Middle frontal gyrus (tissue), 1 donor: ENCODE data around the gene KDM1B.

Experiments
- DNase-seq: peaks from one replicate; pipeline ENCODE4 v3.0.0-alpha.2; 2015; ENCODE audit warnings: low spot score; ENCODE audit errors: extremely low spot score

The KDM1B gene, protein sequence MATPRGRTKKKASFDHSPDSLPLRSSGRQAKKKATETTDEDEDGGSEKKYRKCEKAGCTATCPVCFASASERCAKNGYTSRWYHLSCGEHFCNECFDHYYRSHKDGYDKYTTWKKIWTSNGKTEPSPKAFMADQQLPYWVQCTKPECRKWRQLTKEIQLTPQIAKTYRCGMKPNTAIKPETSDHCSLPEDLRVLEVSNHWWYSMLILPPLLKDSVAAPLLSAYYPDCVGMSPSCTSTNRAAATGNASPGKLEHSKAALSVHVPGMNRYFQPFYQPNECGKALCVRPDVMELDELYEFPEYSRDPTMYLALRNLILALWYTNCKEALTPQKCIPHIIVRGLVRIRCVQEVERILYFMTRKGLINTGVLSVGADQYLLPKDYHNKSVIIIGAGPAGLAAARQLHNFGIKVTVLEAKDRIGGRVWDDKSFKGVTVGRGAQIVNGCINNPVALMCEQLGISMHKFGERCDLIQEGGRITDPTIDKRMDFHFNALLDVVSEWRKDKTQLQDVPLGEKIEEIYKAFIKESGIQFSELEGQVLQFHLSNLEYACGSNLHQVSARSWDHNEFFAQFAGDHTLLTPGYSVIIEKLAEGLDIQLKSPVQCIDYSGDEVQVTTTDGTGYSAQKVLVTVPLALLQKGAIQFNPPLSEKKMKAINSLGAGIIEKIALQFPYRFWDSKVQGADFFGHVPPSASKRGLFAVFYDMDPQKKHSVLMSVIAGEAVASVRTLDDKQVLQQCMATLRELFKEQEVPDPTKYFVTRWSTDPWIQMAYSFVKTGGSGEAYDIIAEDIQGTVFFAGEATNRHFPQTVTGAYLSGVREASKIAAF

DNA sequence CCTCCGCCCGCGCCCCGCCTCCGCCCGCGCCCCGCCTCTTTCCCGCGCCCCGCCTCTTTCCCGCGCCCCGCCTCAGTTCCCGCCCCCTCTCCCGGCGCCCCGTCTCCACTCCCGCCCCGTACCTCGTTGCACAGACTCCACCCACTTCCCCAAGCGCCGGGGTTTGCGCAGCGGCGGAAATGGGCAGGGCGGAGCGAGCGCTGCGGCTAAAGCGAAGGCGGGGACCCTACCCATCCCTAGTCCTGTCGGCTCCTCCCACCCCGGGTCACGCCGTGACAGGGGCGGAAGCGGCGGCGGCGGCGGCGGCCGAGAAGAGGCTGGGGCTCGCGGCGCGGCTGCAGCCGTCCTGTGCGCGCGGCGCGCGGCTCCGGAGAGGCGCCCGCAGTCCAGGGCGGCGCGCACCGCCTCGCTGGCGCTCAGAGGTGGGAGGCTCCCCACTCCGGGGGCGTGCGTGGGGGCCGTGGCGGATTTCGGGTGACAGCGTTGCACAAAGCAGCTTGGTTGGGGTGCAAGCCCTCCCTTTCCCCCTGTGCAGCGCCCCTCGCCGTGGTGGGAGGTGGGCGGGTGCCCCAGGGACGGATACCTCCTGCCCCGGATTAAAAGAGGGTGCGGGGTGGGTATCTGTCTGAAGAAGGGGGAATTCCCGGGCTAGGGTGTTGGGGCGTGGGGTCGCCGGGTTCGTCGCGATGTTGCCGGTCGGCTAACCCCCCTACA lies at the start of gene KDM1B:
KDM1B (plus strand) TSS at position 273 of the 714 bp plus-strand sequence. CDS start 4,474 bp downstream, outside the sequence.
- DNase-seq: peak; percentile 97

DNA sequence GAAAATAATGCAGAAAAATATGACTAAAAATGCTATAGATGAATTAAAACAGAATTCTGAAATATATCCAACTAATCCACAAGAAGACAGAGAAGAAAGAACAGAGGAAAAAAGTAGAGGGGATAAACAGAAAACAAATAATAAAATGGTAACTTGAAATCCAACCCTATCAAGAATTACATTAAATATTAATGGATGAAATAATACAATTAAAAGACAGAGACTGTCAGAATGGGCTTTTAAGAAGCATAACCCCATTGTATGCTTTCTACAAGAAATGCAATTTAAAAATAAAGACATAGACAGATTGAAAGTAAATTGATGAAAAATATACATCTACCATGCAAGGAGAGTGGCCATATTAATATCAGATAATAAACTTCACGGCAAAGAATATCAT lies 48.2 kb upstream of the KDM1B start:
- no peak for DNase-seq

DNA sequence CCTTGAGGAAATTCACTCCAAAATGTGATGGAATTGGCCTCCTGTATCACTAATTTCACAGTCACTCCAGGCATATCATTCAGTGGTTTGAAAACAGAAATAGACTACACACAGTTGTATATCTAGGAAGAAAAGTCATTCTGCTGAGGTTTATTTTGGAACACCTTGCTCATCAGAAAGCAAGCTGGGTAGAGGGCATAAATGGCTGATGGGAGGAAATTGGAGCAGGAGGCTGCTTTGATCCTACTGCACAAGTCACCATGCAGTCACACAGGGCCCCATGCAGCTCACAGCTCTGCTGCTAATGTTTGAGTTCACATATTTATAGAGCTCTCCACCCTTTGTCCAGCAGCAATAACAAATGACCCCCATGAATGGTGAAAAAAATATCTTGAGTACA lies 45.1 kb upstream of the KDM1B start:
- DNase-seq: no peak

DNA sequence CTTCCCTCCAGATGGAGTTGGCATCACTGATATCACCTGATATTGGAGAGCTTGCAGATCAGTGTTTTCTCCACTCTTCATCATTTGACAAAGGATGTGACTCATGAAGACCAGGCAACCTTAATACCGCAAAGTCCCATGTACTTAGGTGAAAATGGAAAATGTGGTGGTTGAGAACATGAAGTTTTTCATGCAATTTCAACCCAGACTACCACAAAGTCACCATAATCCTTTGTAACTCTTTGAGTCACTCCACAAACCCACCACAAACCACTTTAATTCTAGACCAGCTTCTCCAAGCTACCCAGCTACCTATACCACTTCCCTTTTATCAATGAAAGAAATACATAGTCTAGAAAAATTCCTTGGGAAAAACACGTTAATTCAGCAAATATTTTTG lies 39.9 kb upstream of the KDM1B start:
- DNase-seq: no peak

DNA sequence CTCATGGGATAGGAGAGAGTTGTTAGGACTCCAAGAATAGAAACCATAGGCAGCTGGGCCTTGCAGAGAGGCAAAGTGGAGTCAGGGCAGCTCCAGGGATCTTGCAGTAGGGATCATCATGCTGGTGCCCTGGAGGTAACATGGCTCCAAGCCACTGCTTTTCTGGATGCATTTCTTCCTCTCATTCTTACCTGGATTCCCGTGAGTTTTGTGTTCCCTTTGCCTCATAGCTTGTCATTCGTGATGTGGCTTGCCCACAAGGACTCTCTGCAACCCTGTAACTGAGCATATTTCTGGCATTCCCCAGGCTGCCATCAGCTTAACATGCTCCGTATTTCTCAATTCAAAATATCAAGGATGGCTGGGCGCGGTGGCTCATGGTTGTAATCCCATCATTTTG lies 38.1 kb upstream of the KDM1B start:
- no peak for DNase-seq

DNA sequence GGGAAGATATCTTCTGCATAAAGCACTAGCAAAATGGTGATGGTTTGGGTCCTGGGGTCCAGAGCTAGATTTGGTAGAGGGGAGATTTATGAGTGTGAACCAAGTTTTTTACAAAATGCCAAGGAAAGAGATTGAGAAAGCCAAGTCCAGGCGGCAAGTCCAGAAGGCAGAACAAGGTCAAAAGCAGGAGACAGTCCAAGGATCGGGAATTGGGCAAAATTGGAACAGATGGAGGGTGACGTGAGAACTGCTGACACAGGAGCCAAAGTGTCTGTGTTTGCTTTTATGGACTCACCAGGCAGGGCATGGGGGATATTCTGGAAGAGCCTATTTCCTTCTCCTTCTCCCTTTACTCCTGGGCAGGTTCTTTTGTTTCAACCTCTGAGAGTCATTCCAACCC lies 36.9 kb upstream of the KDM1B start:
- no peak for DNase-seq

DNA sequence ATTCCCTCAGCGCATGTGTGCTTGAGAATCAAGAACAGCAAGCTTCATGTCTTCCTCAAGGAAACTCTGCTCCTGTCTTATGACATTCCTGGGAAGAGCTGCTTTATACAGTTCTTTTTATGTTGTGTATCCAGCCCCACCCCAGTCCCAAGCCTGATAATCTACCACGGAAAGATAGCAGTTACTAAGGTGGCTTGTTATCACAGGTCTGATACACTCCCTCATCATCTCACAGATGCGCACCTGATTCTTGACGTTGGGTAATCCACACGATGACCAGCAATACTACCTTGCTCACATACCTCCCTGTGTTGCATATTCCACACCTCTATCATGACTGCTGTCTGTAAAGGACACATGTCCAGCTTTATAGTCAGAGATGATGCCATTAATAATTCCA lies 36.0 kb upstream of the KDM1B start:
- no peak for DNase-seq

DNA sequence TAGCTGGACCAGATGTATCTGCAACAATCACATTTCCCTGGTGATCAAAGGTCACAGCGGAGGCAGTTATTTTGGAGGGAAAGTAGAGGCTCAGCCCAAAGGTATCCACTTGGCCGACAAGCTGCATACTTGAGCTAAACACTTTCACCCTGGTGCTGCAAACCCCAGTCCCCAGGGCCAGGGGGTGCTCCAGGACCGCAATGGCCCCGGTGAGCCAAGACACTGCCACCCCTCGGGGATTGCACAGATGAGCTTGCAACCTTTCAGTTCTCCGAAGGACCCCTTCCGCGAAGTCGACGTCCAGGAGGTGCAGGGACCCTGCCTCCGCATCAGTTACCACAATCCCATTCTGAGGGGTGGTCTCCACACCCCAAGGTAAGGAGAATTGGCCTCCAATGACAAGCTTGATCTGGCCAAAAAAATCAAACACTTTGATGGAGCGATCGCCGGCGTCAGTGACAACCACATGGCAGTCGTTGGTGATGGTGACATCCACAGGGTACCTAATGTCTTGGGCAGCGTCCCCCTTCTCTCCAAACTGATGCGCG lies 33.6 kb upstream of the KDM1B start:
- DNase-seq: no peak

DNA sequence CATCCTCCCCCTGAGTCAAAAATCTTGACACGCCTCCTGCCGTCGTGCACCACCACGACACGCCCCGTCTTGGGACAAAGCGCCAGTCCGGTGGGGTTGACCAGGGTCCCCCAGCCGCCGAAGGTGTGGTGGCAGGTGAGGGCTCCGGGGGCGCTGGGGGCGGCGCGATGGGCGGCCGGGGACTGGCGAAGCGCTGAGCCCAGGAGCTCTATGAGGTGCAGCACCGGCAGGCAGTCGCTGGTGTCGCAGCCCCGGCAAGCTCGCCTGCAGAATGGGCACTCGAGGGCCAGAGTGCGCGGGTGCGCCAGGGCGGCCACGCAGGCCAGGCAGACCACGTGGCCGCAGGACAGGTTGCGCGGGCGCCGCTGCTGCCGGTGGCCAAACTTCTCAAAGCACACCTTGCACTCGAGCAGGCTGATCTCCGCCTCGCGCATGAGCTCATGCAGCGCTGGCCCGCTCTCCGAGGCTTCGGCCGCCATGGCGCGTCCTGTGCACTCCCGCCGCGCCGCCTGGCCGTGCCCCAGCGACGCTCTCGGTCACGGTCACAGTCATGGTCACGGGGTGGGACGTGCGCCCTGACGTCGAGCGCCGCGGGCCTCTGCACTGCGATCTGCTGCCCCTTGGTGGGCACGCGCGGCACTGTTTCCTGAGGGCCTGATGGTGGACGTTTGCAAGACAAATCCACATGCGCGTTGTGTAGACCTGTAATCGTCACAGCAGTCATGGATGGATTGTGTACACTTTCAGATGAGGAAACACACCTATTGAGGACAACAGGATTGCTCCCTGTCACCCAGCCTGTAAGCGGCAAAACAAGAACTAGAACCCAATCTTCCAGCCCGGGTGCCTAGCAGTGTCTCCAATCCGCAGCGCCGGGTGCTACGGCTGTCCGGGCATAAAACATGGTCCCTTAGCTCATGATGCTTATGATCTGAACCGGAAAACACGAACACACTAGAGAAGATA lies 32.8 kb upstream of the KDM1B start, which contains the start of gene NHLRC1:
NHLRC1 (minus strand) TSS at position 550 of the 966 bp plus-strand sequence; CDS start at position 479, 71 bp downstream.
- DNase-seq: peak; percentile 85

DNA sequence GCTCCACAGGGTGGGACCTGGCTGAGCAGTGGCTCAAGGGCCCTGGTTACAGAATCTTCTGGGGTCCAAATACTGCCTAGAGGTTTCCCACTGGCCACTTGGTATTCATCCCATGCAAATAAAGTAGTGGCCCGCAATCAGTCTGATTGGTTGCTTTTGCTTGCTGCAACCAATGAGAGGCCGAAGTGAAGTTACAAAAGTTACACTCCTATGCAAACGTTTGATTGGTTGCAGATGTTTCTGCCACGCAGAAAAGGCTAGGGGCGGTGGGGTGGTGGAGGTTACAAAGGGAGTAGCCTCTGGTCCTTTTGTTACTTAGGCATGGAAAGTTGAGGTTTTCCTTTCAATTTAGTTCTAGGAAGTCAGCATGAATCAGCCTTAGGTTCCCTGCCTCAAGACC lies 29.1 kb upstream of the KDM1B start:
- no peak for DNase-seq

DNA sequence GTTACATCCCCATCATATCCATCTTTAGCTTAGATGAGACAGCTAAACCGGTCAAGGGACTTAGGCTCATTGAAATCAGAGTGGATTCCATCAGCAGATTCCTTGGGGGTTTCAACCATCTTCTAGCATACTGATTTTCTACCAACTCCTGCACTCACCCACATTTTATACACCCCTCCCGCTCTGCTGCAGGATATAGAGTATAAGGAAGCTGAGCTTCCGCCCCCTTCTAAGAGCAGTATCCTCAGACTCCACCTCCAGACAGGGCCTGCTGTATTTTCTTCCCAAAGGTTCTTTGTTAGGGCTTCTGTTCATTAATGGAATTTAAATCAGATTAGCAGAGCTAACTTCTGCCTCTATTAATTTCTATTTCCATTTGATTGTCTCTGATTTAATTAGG lies 22.9 kb upstream of the KDM1B start:
- no peak for DNase-seq

DNA sequence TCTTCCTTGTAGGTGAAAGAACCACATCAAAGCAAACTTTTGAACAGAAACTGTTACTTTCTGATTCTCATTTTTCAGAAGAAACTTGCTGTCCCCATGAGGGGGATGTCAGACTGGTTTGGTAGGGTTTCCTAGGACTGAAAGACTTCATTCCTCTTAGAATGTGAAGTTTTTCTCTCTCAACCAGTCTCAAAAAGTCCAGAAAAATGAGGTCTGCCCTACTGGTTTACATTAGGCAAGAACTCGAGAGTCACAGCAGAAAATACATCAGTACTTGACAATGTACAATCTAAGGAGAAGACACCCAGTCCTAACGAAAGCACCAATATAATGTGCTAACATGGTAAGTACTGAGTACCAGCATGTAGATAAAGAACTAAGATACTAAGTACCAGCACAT lies 20.1 kb upstream of the KDM1B start:
- no peak for DNase-seq

DNA sequence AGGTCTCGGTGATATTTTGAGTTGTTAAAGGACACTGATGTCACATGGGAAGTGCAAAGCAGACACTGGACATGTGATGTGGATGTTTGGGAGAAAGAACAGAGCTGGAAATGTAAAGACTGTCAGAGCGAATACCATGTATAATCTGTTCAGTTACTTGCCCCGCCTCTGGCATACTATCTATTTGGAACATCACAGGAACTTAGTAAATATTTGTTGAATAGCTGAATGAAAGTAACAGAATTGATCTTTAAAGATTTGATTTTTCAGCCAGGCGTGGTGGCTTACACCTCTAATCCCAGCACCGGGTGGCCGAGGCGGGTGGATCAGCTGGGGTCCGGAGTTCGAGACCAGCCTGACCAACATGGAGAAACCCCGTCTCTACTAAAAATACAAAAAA lies 19.0 kb upstream of the KDM1B start:
- DNase-seq: no peak

DNA sequence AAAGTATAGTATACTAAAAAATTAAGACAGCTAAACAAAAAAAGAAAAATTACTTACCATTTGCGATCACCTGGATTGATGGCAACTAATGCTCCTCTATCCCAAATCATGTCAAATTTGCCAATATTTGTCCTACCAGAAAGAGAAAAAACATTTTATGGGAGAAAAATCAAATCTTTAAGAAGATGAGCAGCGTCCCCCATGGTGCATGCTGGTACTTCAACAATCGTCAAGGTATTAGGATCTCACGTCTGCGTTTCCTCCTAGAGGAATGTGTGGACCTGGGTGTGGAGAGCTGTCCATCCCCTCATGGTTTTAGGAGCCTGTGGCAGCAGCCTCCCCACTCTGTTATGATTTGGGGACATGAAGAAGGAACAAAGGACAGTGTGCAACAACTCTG lies 16.3 kb upstream of the KDM1B start:
- DNase-seq: no peak

DNA sequence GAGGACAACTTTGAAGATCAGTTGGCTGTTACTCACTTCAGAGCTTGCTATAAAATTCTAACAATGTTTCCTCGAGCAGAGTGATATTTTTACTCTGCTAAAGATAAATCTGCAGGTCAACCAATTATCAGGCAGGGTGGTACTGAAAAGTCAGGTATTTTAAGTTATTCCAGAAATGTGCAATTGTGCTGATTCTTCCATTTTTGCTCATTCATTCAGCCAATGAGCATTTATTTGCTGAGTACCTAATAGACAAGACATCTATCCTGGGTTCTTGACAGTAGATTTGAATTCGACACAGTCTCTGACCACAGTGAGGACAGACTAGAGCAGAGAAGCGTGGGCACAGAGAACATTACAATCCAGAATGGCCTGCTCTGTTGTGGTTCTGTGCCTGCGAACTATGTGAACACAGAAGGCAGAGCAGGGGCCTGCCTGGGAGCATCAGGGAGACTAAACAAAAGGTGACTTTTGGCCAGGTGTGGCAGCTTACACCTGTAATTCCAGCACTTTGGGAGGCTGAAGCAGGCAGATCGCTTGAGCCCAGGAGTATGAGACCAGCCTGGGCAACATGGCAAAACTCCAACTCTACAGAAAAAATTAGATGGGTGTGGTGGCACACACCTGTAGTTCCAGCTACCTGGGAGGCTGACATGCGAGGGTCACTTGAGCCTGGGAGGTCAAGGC lies 15.1 kb upstream of the KDM1B start:
- no peak for DNase-seq

DNA sequence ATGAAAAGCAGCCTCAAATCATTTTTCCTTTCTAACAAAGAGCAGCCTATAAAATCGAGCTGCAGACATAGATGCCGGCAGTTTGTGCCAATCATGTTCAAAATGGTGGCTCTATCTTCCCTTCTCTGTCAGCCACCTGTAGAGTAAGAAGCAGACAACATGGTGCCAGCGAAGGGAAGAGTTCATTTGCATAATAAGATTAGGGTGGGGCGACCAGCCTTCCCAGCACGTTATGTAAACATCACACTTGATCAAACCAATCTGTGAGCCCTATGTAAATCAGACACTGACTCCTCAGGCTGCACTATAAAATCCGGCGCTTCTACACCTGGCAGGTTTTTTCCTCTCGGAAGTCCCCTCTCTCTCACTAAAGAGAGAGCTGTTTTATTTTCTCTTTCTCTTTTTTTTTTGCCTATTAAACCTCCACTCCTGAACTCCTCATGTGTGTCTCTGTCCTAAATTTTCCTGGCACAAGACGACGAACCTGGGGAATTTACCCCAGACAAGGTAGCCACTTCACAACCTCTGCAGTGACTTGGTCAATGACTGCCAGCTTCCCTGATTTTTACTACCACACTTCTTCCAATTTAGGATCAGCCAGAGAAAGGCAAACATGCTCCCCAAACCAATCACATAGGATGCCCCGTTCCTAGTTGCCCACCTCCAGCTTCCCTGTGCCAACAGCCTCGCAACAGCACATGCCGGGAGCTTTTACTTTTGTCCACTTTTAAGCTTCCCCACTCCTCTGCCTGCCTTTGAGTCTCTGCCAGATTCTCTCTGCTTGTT lies 13.2 kb upstream of the KDM1B start:
- no peak for DNase-seq

DNA sequence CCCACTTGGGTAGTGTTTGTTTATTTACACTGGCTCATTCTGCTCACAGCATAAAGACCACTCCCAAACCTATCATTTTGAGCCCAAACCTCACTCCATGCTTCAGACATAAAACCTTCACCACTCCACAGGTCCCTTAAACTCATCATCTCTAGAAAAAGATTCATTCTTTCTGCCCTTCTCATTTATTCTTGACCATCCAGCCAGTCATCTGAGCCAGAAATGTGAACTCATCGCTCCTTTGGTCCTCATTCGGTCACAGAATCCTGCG lies 12.7 kb upstream of the KDM1B start:
- no peak for DNase-seq

DNA sequence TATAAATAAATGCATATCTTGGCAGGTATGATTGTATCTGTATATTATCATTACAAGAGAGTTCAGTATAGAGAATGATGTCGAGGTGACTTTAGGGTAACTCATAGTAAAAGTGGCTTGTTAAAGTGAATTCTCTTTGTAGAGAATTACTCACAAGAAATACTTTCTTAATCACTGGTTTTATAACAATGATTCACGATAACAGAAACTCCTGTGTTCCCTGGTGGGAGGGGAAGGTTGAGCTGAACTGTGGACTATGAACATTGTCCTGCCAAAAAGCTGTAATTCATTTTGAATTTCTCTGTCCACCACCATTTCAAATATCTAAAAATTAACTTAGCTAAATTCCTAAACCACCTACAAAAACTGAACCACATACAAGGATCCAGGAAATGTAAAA lies 8.1 kb upstream of the KDM1B start:
- DNase-seq: no peak

DNA sequence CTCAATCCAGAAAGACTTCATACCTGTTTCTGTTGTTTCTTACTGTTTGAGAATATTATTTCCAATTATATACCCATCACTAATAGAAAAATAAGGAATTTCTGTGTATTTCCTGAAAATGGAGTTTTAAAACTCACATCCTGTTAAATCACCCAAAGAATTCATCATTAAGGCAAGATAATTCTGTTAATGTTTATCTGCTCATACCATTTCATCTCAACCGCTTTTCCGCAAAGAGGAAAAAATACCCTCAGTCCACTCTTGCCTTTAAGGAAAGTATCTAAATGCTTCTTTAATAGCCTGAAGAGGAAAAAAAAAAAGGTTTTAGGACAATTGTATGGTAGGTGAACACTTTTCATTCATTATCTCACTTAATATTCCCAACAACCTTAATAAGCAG lies 7.6 kb upstream of the KDM1B start:
- DNase-seq: no peak
